Ovary (tissue), 9 donors: ENCODE data around the gene LAMC3. TPM values are rescaled to one million over a fixed set of nuclear protein-coding genes. Genes with fewer than 3 reads are reported as not detected.

Source experiments
- DNase-seq, 5 donors: peaks; one replicate each; pipeline ENCODE4 v3.0.0-alpha.2; 2019 to 2020
- H3K27ac ChIP-seq, 2 donors: fragments of 200-600 bp; one replicate each; pipeline versions ENCODE4 v1.5.1 to v1.8.0; 2019 to 2022
- H3K27me3 ChIP-seq: fragments of 200-600 bp; one replicate; pipeline ENCODE4 v1.8.0; 2022
- H3K36me3 ChIP-seq: fragments of 200-600 bp; sonication (generic); one replicate; pipeline ENCODE4 v1.5.1; 2019
- H3K4me1 ChIP-seq: one replicate; pipeline ENCODE4 v1.8.1; 2013; ENCODE audit warnings: mild to moderate bottlenecking, moderate library complexity; ENCODE audit not compliant: insufficient read depth
- H3K4me3 ChIP-seq: fragments of 200-600 bp; sonication (generic); one replicate; pipeline ENCODE4 v1.5.1; 2017
- H3K9me3 ChIP-seq, 2 donors: fragments of 200-600 bp in 1 of 2; sonication (generic) in 1 of 2; one replicate each; pipeline versions ENCODE4 v1.5.1 to v1.8.1; 2013 to 2019; ENCODE audit warnings: mild to moderate bottlenecking in 1 of 2, moderate library complexity in 1 of 2
- EP300 ChIP-seq: sonication (generic); formaldehyde crosslinking; IDR thresholded peaks from one replicate; pipeline ENCODE4 v1.6.1; 2017; ENCODE audit warnings: antibody characterized with exemption
- POLR2A ChIP-seq: fragments of 450-650 bp; IDR thresholded peaks from one replicate; pipeline ENCODE4 v1.6.1; 2017; ENCODE audit warnings: antibody characterized with exemption, mild to moderate bottlenecking, moderate library complexity
- WGBS, 3 donors: extraction: QIAGEN DNeasy Blood & Tissue Kit in 1 of 3; methylation state at CpG; one replicate each; pipeline versions ENCODE4 v1.1.5 to v1.1.7; 2013 to 2017; 5-methylcytosine and 5-hydroxymethylcytosine counted together
- intact Hi-C, 4 donors: fragments of 100-400 bp; cut with DNase I; formaldehyde crosslinking; loops; one replicate each; pipeline versions ENCODE4 v1.11.0 to v1.15.1; 2022 to 2023
- polyA plus RNA-seq, 2 donors: library from polyadenylated mRNA; stranded (reverse); fragments of 200-250 nt in 1 of 2; fragments of 350-450 nt in 1 of 2; fragmentation: Illumina TruSeq in 1 of 2; extraction: RNeasy Lipid Tissue Mini Kit (QIAGEN cat#74804) in 1 of 2; gene quantifications; one replicate each; pipeline ENCODE4 v1.2.3, GENCODE V29; 2013 to 2014
- total RNA-seq, 7 donors: library from RNA; depleted of rRNA in 2 of 7; stranded (reverse); fragments of >200 nt in 2 of 7; fragmentation: NEBNext Ultra II Directional in 3 of 7; extraction: Animal tissue kit (Norgen Biotek cat#: 25700) in 3 of 7; gene quantifications; one replicate each; pipeline versions ENCODE4 v1.1.0 to v1.2.4, GENCODE V29; 2016 to 2023
- TF ChIP-seq, protein P1 (sequence below), 3 donors: fragments of 450-650 bp in 2 of 3; fragments of 200-600 bp in 1 of 3; IDR thresholded peaks; one replicate each; pipeline versions ENCODE4 v1.5.1 to v1.8.0; 2016 to 2022; ENCODE audit warnings: antibody characterized with exemption in 3 of 3, mild to moderate bottlenecking in 1 of 3
- donor health status: DM: no; HTN: no; CAD: no; lungs with moderate emphysema.
- donor health status: DM: no; HTN: no; CAD: no.
- donor health status: Bipolar disorder and iron deficiency.
- donor health status: DM: yes; HTN: yes; CAD: no.
- donor health status: DM: no; HTN: no; CAD: no.
- donor health status: DM: yes; HTN: yes; CAD: no.

The LAMC3 gene
- total and polyA plus RNA-seq, 9 donors: 0.48 to 5.7 (median 1.8) TPM

DNA sequence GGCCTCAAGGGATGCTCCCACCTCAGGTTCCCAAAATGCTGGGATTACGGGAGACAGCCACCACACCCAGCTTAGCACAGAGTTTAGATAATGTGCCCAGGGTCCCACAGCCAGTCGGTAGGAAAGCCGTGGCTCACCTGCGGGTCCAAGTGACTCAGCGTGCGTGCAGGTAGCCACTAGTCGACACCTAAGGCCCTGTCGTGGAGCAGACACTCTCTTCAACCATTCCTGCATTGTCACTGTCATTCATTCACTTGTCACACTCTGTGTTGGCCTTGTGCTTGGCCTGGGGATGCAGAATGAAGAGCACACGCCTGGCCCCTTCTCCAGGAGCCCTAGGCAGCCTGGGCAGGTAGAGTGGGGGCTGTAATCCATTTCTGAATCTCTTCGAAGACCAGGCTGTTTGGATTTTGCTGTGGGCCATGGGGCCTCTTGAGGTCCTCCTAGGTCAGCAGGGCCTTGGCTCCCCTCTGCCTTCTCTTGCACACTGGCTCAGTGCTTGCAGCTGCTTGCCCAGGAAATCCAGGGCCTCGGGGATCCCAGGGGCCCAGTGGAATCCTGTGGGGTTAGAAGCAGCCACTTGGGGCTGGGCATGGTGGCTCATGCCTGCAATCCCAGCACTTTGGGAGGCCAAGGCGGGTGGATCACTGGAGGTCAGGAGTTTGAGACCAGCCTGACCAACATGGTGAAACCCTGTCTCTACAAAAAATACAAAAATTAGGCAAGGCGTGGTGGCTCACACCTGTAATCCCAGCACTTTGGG, 81.2 kb downstream of the LAMC3 start:
- H3K27ac ChIP-seq: no peak overlapping the region
- 78 to 97% (median 88%) methylated on average over 12 to 13 of the region's 13 CpGs for WGBS, 3 donors
- no peak for DNase-seq
- intact Hi-C loops: no loop called here
- no peaks in the 10 kb centered on the region for H3K27me3 ChIP-seq
- no peaks in the 10 kb centered on the region for H3K36me3 ChIP-seq
- no peaks in the 10 kb centered on the region for H3K4me1 ChIP-seq
- no peak overlapping the region for H3K4me3 ChIP-seq
- H3K9me3 ChIP-seq: no peaks in the 10 kb centered on the region
- TF ChIP-seq, protein P1, sequence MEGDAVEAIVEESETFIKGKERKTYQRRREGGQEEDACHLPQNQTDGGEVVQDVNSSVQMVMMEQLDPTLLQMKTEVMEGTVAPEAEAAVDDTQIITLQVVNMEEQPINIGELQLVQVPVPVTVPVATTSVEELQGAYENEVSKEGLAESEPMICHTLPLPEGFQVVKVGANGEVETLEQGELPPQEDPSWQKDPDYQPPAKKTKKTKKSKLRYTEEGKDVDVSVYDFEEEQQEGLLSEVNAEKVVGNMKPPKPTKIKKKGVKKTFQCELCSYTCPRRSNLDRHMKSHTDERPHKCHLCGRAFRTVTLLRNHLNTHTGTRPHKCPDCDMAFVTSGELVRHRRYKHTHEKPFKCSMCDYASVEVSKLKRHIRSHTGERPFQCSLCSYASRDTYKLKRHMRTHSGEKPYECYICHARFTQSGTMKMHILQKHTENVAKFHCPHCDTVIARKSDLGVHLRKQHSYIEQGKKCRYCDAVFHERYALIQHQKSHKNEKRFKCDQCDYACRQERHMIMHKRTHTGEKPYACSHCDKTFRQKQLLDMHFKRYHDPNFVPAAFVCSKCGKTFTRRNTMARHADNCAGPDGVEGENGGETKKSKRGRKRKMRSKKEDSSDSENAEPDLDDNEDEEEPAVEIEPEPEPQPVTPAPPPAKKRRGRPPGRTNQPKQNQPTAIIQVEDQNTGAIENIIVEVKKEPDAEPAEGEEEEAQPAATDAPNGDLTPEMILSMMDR (IDR thresholded peaks at IDR 0.05): no peak
- TF ChIP-seq POLR2A (no peak), EP300 (no peak)

DNA sequence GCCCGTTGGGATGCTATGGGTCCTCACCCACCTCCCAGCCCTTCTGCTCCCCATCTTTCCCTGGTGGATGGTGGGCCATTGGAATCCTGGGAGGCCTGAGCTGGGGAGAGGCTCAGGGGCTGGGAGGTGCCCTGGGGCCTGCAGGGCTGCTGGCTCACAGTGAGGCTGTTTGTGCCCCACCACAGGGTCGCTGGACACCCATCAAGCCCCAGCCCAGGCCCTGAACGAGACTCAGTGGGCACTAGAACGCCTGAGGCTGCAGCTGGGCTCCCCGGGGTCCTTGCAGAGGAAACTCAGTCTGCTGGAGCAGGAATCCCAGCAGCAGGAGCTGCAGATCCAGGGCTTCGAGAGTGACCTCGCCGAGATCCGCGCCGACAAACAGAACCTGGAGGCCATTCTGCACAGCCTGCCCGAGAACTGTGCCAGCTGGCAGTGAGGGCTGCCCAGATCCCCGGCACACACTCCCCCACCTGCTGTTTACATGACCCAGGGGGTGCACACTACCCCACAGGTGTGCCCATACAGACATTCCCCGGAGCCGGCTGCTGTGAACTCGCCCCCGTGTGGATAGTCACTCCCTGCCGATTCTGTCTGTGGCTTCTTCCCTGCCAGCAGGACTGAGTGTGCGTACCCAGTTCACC, 82.5 kb downstream of the LAMC3 start:
- no peaks in the 10 kb centered on the region for H3K9me3 ChIP-seq

DNA sequence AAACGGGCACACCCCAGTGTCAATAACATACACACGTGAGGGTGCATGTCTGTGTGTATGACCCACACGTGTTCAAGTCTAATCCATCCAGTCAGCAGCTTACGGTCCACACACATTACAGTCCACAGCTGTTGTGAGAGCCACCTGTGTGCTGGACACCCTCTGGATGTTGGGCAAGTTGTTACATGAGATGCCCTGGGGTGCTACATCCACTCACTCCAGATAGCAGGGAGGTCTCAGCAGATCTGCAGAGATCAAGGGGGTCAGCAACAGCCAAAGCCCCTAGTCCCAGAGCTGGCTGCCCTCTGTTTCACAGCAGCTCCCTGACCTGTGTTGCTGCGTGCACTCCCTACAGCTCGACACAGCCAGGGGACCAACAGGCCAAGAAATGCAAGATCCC, 83.1 kb downstream of the LAMC3 start:
- H3K27me3 ChIP-seq: no peaks in the 10 kb centered on the region

More for the DNA sequence above, 82.5 kb downstream of the LAMC3 start:
- TF ChIP-seq, protein P1 (IDR thresholded peaks at IDR 0.05): no peak
- no peak for TF ChIP-seq POLR2A
- no peak for TF ChIP-seq EP300
- no peak for DNase-seq
- 73 to 78% (median 77%) methylated on average over 13 to 19 of the region's 19 CpGs for WGBS, 3 donors
- H3K36me3 ChIP-seq: no peaks in the 10 kb centered on the region
- no peak overlapping the region for H3K4me3 ChIP-seq
- H3K4me1 ChIP-seq: no peaks in the 10 kb centered on the region
- intact Hi-C loops: no loop called here
- no peak overlapping the region for H3K27ac ChIP-seq
- H3K27me3 ChIP-seq: no peaks in the 10 kb centered on the region

DNA sequence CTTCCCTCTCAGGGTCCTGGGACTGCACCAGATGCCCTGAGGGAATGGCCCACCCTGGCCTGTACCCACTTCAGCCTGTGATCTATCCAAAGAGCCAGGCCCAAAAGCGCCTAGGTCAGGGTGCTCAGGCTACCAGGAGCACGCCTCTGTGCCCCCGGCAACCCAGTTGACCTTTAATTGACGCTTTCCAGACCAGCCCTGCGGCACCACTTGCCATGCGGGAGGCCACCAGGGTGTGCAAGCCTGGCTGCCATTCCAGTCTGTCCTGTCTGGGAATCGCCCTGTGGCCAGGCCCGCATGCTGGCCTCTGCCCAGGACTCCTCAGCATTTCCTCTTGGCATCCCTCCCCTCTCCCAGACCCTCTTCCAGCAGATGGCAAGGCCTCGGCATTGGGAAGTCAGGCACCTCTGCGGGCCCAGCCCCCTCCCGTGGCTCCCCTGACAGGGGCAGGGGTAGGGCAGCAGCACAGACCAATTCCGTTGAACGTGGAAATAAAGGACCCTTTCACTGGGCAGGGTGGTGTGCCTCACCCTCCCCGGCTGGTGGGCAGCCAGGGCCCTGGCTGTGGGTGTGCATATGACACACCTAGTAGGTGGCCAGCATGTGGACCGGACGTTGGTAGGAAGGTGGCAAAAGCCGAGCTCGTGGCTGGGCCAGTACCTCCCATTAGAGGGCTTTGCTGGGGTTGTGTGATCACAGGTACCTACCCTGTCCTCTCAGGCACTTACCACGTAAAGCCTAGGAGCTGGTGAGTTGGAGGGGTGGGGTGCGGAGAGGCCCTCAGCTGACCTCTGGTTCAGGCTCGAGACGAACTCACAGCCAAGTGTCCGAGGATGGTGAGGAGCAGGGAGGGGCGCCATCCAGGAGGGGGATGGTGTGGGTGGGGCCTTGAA, 83.8 kb downstream of the LAMC3 start:
- Histone ChIP-seq H3K4me3 (no peak overlapping the region), H3K36me3 (no peaks in the 10 kb centered on the region), H3K27ac (no peak overlapping the region), H3K4me1 (no peaks in the 10 kb centered on the region), H3K27me3 (no peaks in the 10 kb centered on the region), H3K9me3 (no peaks in the 10 kb centered on the region)
- WGBS, 3 donors: 68 to 78% (median 77%) methylated on average over 17 to 24 of the region's 24 CpGs
- TF ChIP-seq EP300: no peak
- TF ChIP-seq POLR2A: no peak
- TF ChIP-seq, protein P1 (IDR thresholded peaks at IDR 0.05): no peak
- intact Hi-C loops: no loop called here
- no peak for DNase-seq

More for the DNA sequence above, 83.1 kb downstream of the LAMC3 start:
- TF ChIP-seq POLR2A (no peak), EP300 (no peak)
- TF ChIP-seq, protein P1 (IDR thresholded peaks at IDR 0.05): no peak
- H3K4me1 ChIP-seq: no peaks in the 10 kb centered on the region
- intact Hi-C loops: no loop called here
- H3K36me3 ChIP-seq: no peaks in the 10 kb centered on the region
- no peak for DNase-seq
- 71 to 84% (median 72%) methylated on average over 6 of the region's 6 CpGs for WGBS, 3 donors
- H3K27ac ChIP-seq: no peak overlapping the region
- H3K9me3 ChIP-seq: no peaks in the 10 kb centered on the region
- H3K4me3 ChIP-seq: no peak overlapping the region
